ENCODE data around the gene LCN10. TPM values are rescaled to one million over a fixed set of nuclear protein-coding genes. Genes with fewer than 3 reads are reported as not detected.

Gene LCN10
- not detected in 2 replicates for total RNA-seq

DNA sequence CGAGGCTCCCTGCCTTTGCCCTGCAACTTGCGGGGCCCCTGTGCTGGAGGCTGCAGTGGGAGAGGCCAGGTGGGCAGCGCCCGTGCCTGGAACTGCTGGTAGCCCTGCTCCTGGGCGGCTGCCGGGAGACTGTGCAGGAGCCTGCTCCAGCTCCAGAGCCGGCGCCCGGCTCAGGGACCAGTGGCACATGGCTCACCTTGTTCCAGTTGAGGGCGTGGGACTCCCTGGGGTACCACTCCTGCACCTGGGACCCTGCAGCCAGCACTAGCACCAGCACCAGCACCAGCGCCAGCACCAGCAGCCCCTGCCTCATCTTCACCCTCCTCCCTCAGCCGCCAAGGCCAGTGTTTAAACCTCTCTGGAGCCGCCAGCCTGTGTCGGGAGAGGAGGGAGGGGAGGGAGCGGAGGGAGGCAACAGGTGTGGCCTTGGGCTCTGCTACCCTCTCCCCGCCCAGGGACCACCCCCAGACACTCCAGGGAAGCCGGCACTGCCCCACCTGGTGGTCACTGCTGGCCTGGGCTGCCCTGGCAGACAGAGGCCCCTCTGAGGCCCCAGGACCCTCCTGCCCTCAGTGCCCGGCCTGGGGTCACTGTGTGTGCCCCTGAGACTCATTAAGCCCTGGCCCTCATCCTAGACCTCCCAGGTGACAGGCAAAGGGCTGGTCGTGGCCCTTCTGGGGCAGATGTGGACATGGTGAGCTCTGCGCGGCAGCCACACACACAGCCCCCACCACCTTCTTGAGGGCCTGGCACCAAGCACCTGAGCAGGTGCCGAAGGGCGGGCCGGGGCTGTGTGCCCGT is at the start of gene LCN10:
LCN10 (minus strand) TSS at position 350 of the 801 bp plus-strand sequence; CDS start at position 313, 37 bp downstream.

DNA sequence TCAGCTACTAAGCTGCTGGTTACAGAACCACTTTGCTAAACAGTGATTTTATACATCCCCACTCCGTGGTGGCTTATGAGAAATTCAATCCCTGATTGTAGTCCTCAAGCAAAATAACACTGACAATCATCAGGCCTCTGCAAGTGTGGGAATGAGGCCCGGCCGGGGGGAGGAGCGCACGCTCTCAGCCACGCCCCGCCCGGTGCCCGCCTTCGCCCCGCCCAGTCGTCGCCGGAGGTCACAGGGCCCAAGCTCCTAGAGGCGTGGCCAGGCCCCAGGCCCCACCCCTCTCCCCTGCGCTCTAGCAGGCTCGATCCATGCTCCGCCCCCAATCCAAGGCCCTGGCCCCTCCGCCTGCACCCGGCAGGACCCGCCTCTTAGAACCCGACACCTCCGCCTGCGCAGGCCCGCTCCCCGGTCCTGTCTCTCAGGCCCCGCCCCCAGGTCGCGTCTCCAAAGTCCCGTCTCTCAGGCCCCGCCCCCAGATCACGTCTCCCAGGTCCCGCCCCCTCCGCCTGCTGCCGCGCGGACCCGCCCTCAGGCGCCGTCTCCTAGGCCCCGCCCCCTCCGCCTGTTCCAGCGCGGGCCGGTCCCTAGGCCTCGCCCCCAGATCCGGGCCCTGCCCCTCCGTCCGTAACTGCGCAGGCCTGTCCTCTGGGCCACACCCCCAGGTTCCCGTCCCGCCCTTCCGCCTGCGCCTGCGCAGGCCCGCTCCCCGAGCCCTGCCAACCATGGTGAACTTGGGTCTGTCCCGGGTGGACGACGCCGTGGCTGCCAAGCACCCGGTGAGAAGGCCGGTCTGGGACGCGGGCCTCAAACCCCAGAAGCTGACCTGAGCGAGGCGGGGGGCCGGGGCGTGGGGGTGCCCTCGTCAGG is 48.1 kb upstream of the LCN10 start, which contains the start of gene TMEM141:
TMEM141 (plus strand) TSS at position 705 of the 876 bp plus-strand sequence; CDS start at position 732, 27 bp downstream.

DNA sequence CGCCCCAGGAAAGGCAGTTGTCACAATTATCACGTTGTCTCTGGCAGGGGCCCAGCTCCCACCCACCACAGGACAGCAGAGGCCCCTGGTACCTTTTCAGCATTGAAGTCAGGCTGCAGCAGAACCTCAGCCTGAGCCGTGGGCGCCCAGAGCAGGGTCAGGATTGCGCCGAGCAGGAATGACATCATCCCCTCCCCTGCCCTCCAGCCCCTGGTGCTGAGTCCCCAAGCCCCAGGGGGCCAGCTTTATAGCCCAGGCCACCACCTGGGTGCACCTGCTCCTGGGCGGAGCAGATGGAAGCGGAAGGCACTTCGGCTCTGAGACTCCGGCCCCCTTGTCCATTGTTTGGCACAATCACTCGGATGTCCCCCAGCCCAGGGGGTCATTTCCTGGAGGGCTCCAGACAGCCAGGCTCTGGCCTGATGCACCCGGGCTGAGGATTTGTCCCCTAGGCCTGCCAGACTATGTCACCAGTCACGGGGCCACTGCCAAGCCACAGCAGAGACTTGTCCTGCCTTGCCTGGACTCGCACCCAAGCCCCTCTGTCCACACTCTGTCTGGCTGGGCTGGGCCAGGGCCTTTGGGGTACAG is 21.7 kb upstream of the LCN10 start, which contains the start of gene LCN15:
LCN15 (minus strand) TSS at position 218 of the 591 bp plus-strand sequence; CDS start at position 188, 30 bp downstream.

DNA sequence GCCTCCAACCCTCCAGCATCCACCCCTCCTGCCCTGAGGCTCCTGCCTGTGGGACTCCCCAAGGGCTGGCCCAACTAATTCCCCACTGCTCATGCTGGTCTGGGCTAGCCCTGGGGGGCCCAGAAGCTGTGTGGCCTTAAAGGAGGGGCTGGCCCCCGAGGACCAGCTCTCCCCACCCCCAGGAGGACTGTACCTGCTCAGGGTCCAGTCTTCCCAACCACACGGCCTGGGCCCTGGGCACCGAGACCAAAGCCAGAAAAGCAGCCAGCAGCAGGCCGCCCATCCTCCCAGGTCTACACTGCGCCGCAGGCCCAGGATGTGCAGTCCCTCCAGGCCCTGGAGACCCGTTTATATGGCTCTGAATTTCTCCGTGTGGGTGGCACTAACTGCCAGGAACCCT is 5.5 kb upstream of the LCN10 start, which contains the start of gene LCN6:
LCN6 (minus strand) TSS at position 325 of the 400 bp plus-strand sequence; CDS start at position 283, 42 bp downstream.

DNA sequence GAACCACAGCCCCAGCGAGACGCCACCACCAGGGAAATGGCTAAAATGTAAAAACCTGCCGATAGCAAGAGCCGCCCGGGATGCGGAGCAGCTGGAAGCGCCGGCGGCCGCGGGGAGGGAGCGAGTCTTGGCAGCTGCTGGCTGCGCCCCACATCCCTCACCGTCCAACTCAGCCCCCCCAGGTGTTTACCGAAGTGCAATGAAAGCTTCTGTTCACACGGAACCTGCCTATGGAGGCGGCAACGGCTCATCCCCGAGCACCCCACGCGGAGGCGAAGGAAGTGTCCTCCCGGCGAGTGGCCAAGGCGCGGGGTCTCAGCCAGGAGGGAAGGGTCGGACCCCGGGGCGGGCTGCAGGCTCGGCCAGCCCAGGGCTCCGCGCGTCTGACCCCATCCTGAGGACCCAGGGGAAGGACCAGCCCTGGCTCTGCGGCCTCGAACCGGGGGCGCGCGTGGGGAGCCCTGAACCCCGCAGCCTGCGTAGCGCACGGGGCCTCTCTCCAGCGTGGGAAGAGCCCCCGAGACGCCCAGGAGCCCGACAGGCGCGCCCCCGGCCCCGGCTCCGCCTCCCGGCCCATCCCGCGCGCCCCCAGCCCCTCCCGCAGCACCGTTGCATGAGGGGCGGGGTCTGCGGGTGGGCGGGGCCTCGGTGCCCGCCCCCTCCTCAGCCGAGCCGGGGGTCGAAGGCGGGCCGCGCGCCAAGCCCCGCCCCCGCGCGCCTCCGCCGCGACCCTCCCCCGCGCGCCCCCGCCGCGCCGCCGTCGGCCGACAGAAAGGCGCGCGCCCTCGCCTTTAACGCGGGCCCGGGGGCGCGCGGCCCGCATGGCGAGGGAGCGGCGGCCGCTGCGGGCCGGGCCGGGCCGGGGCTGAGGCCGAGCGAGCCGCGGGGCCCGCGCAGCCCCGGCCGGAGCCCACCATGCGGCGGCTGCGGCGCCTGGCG is 30.7 kb downstream of the LCN10 start, which contains the start of gene DIPK1B:
DIPK1B (plus strand) TSS at position 822 of the 939 bp plus-strand sequence; CDS start at position 916, 94 bp downstream.

Other genes starting within 250 kb of the LCN10 start
- gene NOTCH1, start 196.9 kb downstream of the LCN10 start, total RNA-seq, result 7.2 and 9.7 TPM in 2 replicates
- gene EGFL7, start 80.0 kb downstream of the LCN10 start, total RNA-seq, result 2.1 and 2.4 TPM in 2 replicates
- gene AGPAT2, start 55.5 kb downstream of the LCN10 start, total RNA-seq, result 35.5 and 36.6 TPM in 2 replicates
- 1.5 and 2.5 TPM in 2 replicates for gene DIPK1B, start 30.4 kb downstream of the LCN10 start, total RNA-seq
- not detected in 2 replicates for gene LCN6, start 5.6 kb upstream of the LCN10 start, total RNA-seq
- gene LCN8, start 15.3 kb upstream of the LCN10 start, total RNA-seq, result not detected in 2 replicates
- gene LCN15, start 21.6 kb upstream of the LCN10 start, total RNA-seq, result not detected in 2 replicates
- 85.4 and 89.2 TPM in 2 replicates for gene TMEM141, start 48.4 kb upstream of the LCN10 start, total RNA-seq
- under 0.01 TPM in 1 of 2 replicates, not detected in the other for gene CCDC183, start 53.4 kb upstream of the LCN10 start, total RNA-seq
- gene RABL6, start 65.0 kb upstream of the LCN10 start, total RNA-seq, result 85.8 and 89.3 TPM in 2 replicates
- gene AJM1, start 99.5 kb upstream of the LCN10 start, total RNA-seq, result 0.45 and 1.3 TPM in 2 replicates
- gene PHPT1, start 106.5 kb upstream of the LCN10 start, total RNA-seq, result 119 and 125 TPM in 2 replicates
- gene MAMDC4, start 109.4 kb upstream of the LCN10 start, total RNA-seq, result 2.5 and 3.0 TPM in 2 replicates
- gene EDF1, start 123.4 kb upstream of the LCN10 start, total RNA-seq, result 491 and 504 TPM in 2 replicates
- 9.1 and 9.4 TPM in 2 replicates for gene TRAF2, start 143.6 kb upstream of the LCN10 start, total RNA-seq
- gene FBXW5, start 201.8 kb upstream of the LCN10 start, total RNA-seq, result 113 and 115 TPM in 2 replicates
- gene C8G, start 202.3 kb upstream of the LCN10 start, total RNA-seq, result not detected in 2 replicates
- not detected in 2 replicates for gene LCN12, start 209.3 kb upstream of the LCN10 start, total RNA-seq
- 2.4 TPM in 1 of 2 replicates, not detected in the other for gene PTGDS, start 234.6 kb upstream of the LCN10 start, total RNA-seq
- gene LCNL1, start 240.1 kb upstream of the LCN10 start, total RNA-seq, result under 0.01 TPM in 1 of 2 replicates, not detected in the other
- gene PAXX, start 249.5 kb upstream of the LCN10 start, total RNA-seq, result 30.6 and 32.9 TPM in 2 replicates